ENCODE results near the gene SPZ1. TPM values are rescaled to one million over a fixed set of nuclear protein-coding genes. Genes with fewer than 3 reads are reported as not detected.

SPZ1 gene, protein sequence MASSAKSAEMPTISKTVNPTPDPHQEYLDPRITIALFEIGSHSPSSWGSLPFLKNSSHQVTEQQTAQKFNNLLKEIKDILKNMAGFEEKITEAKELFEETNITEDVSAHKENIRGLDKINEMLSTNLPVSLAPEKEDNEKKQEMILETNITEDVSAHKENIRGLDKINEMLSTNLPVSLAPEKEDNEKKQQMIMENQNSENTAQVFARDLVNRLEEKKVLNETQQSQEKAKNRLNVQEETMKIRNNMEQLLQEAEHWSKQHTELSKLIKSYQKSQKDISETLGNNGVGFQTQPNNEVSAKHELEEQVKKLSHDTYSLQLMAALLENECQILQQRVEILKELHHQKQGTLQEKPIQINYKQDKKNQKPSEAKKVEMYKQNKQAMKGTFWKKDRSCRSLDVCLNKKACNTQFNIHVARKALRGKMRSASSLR
- not detected in 2 replicates for total RNA-seq (2013; cell fraction: nucleolus; rRNA removed)
- total RNA-seq (2014; rRNA removed) (not detected in 2 replicates), total RNA-seq (2014; rRNA removed; fragmentation: Illumina TruSeq; extraction: Trizol) (not detected in 2 replicates), total RNA-seq (2021) (not detected in 2 replicates), polyA plus RNA-seq (2011; rRNA removed) (not detected in 2 replicates), polyA plus RNA-seq (2014; fragmentation: Illumina TruSeq; extraction: Trizol) (not detected in 2 replicates), polyA plus RNA-seq (2014; fragmentation: Nextera tagmentation; extraction: Ambion mirVana) (not detected), polyA plus RNA-seq (2014; rRNA removed) (not detected in 2 replicates), polyA plus RNA-seq (2016; fragmentation: Nextera tagmentation; extraction: Ambion mirVana) (not detected), polyA minus RNA-seq (2011; rRNA and poly(A)+ RNA removed) (not detected in 2 replicates), Bru-seq, nascent RNA (not detected), BruChase-seq, experiment 1, labeled RNA remaining after a 6-hour chase (not detected), BruChase-seq, experiment 2, labeled RNA remaining after a 2-hour chase (not detected)
- polyA plus RNA-seq (2011; ENCODE audit: low read depth), result not detected
- polyA plus RNA-seq (2011; cell fraction: cytosol; rRNA removed), result not detected in 2 replicates
- not detected in 2 replicates for polyA plus RNA-seq (2011; cell fraction: nucleus; rRNA removed)
- not detected in 2 replicates for polyA plus RNA-seq (2012)
- polyA minus RNA-seq (2011; cell fraction: cytosol; rRNA and poly(A)+ RNA removed), result not detected in 2 replicates
- polyA minus RNA-seq (2011; cell fraction: nucleus; rRNA and poly(A)+ RNA removed), result not detected in 2 replicates
- long read RNA-seq, experiment 1, result 0 reads
- long read RNA-seq, experiment 2, result 0 reads

DNA sequence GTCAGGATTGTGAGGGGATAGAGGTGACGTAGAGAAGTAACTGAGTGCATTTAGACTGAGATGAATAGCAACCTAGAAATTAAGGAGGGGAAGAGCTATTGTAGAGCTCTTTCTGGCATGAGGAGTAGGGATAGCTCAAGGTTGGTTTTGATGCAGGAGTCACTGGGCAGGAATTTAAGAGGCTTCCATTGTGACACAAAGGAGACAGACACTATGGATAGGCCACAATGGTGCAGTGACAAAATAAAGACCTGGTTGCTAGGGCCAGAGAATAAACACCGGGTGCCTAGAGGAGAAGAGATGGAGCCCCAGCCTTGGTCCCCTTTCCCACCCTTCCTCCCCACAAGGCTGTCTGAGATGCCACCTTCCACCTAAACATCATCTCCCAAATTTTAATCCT lies at the start of gene SPZ1:
Gene SPZ1, plus strand, starts transcription at position 301 of the 400 bp plus-strand sequence. CDS start 214 bp downstream, outside the sequence.
- ATAC-seq (no peak), FAIRE-seq (no peak), DNase-seq (ENCODE audit: low read depth, low spot score) (no peak)
- Histone ChIP-seq H3K27me3 (replicated peaks in 1 of 2; ENCODE audit: control insufficient read depth in 2 of 2, insufficient read depth in 2 of 2, low read length in 1 of 2) (no peaks in the 10 kb centered on the region; a peak in 1 of 4 replicates), H2AFZ (ENCODE audit: control insufficient read depth, low read depth, low read length) (no peak within 1 kb of the TSS), H3K4me3 (no peak within 1 kb of the TSS), H3K79me2 (ENCODE audit: control insufficient read depth, insufficient read depth, low read length) (no peaks in the 10 kb centered on the region), H3K9me3 (replicated peaks; ENCODE audit: control insufficient read depth, insufficient read depth, low read length) (no peaks in the 10 kb centered on the region), H3K27ac (ENCODE audit: control insufficient read depth, insufficient read depth) (no peak within 1 kb of the TSS), H3K9ac (ENCODE audit: control insufficient read depth, insufficient read depth, low read length) (no peak within 1 kb of the TSS), H4K20me1 (ENCODE audit: control insufficient read depth, insufficient read depth) (no peaks in the 10 kb centered on the region), H3K4me1 (ENCODE audit: control insufficient read depth, insufficient read depth, low read length) (no peaks in the 10 kb centered on the region), H3K36me3 (ENCODE audit: control insufficient read depth in 2 of 2, insufficient read depth in 2 of 2, low read length in 1 of 2) (no peaks in the 10 kb centered on the region), H3K4me2 (ENCODE audit: control insufficient read depth, insufficient read depth) (no peak within 1 kb of the TSS)
- ChIA-PET CTCF (interaction anchor here (2.4 kb wide), 1 partner anchor 12 kb away, joined by 10 read pairs; no protein-coding TSS in a partner anchor), POLR2A (no interaction called here), RAD21 (ENCODE audit: unreplicated experiment) (no interaction called here), SMC1A (ENCODE audit: uncharacterized antibody, unreplicated experiment) (no interaction called here)
- in situ Hi-C loops (cut with MboI), result no loop called here
- intact Hi-C loops (cut with micrococcal nuclease; ENCODE audit: unreplicated experiment), result no loop called here
- no TSS peak for BruUV-seq (replicated peaks)
- TF ChIP-seq RB1 (IDR thresholded peaks at IDR 0.05; ENCODE audit: borderline replicate concordance) (no peak), CHD2 (IDR thresholded peaks at IDR 0.05; ENCODE audit: borderline replicate concordance, low read depth, low read length) (no peak), NFYA (IDR thresholded peaks at IDR 0.05; ENCODE audit: borderline replicate concordance, low read depth, low read length) (no peak), BACH1 (IDR thresholded peaks at IDR 0.05; ENCODE audit: borderline replicate concordance) (no peak), ETV6 (conservative IDR thresholded peaks at IDR 0.05 in 1 of 2, IDR thresholded peaks at IDR 0.05 in 1 of 2; ENCODE audit: borderline replicate concordance in 1 of 2, low read depth in 1 of 2) (no peak), POLR2A (IDR thresholded peaks at IDR 0.05; ENCODE audit: low read depth, low read length) (no peak), MYC (IDR thresholded peaks at IDR 0.05; ENCODE audit: insufficient read depth, insufficient read length, insufficient replicate concordance, low read length, severe bottlenecking) (no peak), IRF4 (IDR thresholded peaks at IDR 0.05; ENCODE audit: low read depth, low read length) (no peak)
- TF ChIP-seq, protein P1, sequence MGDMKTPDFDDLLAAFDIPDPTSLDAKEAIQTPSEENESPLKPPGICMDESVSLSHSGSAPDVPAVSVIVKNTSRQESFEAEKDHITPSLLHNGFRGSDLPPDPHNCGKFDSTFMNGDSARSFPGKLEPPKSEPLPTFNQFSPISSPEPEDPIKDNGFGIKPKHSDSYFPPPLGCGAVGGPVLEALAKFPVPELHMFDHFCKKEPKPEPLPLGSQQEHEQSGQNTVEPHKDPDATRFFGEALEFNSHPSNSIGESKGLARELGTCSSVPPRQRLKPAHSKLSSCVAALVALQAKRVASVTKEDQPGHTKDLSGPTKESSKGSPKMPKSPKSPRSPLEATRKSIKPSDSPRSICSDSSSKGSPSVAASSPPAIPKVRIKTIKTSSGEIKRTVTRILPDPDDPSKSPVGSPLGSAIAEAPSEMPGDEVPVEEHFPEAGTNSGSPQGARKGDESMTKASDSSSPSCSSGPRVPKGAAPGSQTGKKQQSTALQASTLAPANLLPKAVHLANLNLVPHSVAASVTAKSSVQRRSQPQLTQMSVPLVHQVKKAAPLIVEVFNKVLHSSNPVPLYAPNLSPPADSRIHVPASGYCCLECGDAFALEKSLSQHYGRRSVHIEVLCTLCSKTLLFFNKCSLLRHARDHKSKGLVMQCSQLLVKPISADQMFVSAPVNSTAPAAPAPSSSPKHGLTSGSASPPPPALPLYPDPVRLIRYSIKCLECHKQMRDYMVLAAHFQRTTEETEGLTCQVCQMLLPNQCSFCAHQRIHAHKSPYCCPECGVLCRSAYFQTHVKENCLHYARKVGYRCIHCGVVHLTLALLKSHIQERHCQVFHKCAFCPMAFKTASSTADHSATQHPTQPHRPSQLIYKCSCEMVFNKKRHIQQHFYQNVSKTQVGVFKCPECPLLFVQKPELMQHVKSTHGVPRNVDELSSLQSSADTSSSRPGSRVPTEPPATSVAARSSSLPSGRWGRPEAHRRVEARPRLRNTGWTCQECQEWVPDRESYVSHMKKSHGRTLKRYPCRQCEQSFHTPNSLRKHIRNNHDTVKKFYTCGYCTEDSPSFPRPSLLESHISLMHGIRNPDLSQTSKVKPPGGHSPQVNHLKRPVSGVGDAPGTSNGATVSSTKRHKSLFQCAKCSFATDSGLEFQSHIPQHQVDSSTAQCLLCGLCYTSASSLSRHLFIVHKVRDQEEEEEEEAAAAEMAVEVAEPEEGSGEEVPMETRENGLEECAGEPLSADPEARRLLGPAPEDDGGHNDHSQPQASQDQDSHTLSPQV (IDR thresholded peaks at IDR 0.05), result no peak
- TF ChIP-seq, protein P2, sequence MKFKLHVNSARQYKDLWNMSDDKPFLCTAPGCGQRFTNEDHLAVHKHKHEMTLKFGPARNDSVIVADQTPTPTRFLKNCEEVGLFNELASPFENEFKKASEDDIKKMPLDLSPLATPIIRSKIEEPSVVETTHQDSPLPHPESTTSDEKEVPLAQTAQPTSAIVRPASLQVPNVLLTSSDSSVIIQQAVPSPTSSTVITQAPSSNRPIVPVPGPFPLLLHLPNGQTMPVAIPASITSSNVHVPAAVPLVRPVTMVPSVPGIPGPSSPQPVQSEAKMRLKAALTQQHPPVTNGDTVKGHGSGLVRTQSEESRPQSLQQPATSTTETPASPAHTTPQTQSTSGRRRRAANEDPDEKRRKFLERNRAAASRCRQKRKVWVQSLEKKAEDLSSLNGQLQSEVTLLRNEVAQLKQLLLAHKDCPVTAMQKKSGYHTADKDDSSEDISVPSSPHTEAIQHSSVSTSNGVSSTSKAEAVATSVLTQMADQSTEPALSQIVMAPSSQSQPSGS (IDR thresholded peaks at IDR 0.05; ENCODE audit: low read length), result no peak
- WGBS (ENCODE audit: insufficient coverage, insufficient replicate concordance, low lambda C conversion rate, missing lambda C conversion rate), result 48% methylated on average over 2 of the region's 2 CpGs

All from GM12878 (cell line).